MM.1S (cell line): ENCODE results near the gene STN1.

ENCODE experiments used
- EZH2phosphoT487 ChIP-seq: fragments of 300-600 bp; sonication (generic); IDR thresholded peaks from 2 replicates; pipeline ENCODE4 v1.6.1; 2018; ENCODE audit warnings: antibody characterized with exemption, low read length
- TF ChIP-seq, protein P1 (sequence below): fragments of 300-600 bp; sonication (generic); IDR thresholded peaks from 2 replicates; pipeline ENCODE4 v1.5.1; 2016; ENCODE audit warnings: antibody characterized with exemption, low read length, mixed read lengths

DNA sequence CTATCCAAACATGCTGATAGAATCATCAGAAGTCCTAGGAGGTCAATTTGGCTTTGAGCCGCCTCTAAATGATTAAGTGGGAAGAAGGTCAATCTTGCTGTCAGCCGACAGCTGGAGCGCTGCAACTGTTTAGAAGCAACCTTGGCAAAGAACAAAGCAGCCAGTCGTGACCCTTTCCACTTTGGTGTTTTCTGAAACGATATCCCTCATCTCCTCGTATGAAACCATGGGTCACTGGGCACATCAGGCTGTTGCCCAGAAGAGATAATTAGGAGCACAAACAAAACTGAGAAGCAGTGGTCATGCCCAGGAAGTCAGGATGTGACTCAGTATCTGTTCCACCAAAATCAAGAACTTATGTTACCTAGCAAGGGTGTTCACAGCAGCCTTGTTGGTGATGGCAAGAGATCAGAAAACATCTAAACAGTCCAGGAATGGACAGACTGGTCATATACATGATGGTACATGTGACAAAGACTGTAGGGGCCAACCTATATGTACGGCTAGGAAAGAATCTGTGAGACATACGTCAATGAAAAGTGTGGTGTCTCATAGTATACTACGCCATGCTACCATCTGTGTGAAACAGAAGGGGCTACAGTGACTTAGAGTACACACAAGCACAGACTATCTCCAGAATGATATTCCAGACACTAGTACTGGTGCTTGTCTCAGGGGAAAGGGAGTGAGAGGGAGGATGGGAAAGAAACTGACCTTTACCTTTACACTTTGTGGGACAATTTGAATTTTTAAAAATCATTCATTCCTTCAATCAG, 22.4 kb downstream of the STN1 start:
- TF ChIP-seq, protein P1, sequence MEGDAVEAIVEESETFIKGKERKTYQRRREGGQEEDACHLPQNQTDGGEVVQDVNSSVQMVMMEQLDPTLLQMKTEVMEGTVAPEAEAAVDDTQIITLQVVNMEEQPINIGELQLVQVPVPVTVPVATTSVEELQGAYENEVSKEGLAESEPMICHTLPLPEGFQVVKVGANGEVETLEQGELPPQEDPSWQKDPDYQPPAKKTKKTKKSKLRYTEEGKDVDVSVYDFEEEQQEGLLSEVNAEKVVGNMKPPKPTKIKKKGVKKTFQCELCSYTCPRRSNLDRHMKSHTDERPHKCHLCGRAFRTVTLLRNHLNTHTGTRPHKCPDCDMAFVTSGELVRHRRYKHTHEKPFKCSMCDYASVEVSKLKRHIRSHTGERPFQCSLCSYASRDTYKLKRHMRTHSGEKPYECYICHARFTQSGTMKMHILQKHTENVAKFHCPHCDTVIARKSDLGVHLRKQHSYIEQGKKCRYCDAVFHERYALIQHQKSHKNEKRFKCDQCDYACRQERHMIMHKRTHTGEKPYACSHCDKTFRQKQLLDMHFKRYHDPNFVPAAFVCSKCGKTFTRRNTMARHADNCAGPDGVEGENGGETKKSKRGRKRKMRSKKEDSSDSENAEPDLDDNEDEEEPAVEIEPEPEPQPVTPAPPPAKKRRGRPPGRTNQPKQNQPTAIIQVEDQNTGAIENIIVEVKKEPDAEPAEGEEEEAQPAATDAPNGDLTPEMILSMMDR, result no peak
- TF ChIP-seq EZH2phosphoT487, result no peak
